WTC11 (cell line): ENCODE data around the gene TRMT112.

Experiments
- ATF6 ChIP-seq: sonication (generic); formaldehyde crosslinking; IDR thresholded peaks from 2 replicates; pipeline ENCODE4 v1.8.1; 2023; ENCODE audit warnings: mild to moderate bottlenecking, missing genetic modification reagents
- CTCF ChIP-seq: fragments of 200-600 bp; IDR thresholded peaks from 2 replicates; pipeline ENCODE4 v1.8.0; 2022; ENCODE audit warnings: antibody characterized with exemption
- NR1H2 ChIP-seq: sonication (generic); formaldehyde crosslinking; IDR thresholded peaks from 2 replicates; pipeline ENCODE4 v1.9.0; 2021; ENCODE audit warnings: mild to moderate bottlenecking, moderate library complexity, missing genetic modification reagents
- USF2 ChIP-seq: sonication (generic); formaldehyde crosslinking; IDR thresholded peaks from 2 replicates; pipeline ENCODE4 v1.8.1; 2023; ENCODE audit warnings: mild to moderate bottlenecking, missing genetic modification reagents, moderate library complexity
- ZNF512 ChIP-seq: sonication (generic); formaldehyde crosslinking; IDR thresholded peaks from 2 replicates; pipeline ENCODE4 v1.8.1; 2022; ENCODE audit warnings: missing genetic modification reagents, borderline replicate concordance

GRCh38 chr11:64291752-64292459 is 25.5 kb downstream of the TRMT112 start:
- TF ChIP-seq CTCF, result no peak
- TF ChIP-seq USF2 (CRISPR knock-in tag), result no peak
- TF ChIP-seq NR1H2 (CRISPR knock-in tag), result no peak
- no peak for TF ChIP-seq ZNF512
- no peak for TF ChIP-seq ATF6 (CRISPR knock-in tag)
